A549 (cell line): ENCODE results near the gene PDCD2L. TPM values are rescaled to one million over a fixed set of nuclear protein-coding genes. Genes with fewer than 3 reads are reported as not detected.
A peak's percentile ranks its signal among the peaks of the same experiment; 100 is the strongest.

Source experiments
- ATAC-seq, 2 experiments: fragments of 200-7000 bp in 1 of 2; fragments of >200 bp in 1 of 2; cut with Nextera tagmentation in 1 of 2; cut with Tn5 transposase in 1 of 2; 3 replicates each; pipeline versions ENCODE4 v1.8.0 to v1.9.1; 2018 to 2020; ENCODE audit warnings: mild to moderate bottlenecking in 1 of 2, moderate library complexity in 1 of 2
- CTCF ChIA-PET: fragments of 300-600 bp; sonication (Branson Sonifier 250); formaldehyde crosslinking; extraction: SDS; loops from one replicate; lab custom pipeline; 2021; ENCODE audit warnings: antibody characterized with exemption, inconsistent platforms; lab: Yijun Ruan, JAX
- POLR2A ChIA-PET: fragments of 350-600 bp; formaldehyde crosslinking; extraction: SDS; loops from one replicate; lab custom pipeline; 2021; ENCODE audit warnings: antibody characterized with exemption, inconsistent platforms; lab: Yijun Ruan, JAX
- DNase-seq, 2 experiments: peaks; one replicate each; pipeline versions ENCODE4 v3.0.0 to v3.0.0-alpha.2; 2011 to 2016; ENCODE audit warnings: low read depth in 1 of 2, low spot score in 1 of 2
- FAIRE-seq: peaks from 2 replicates; lab custom pipeline; 2011; peaks lifted over from hg19 to GRCh38; lab: Jason Lieb, UNC
- H3K27ac ChIP-seq, 2 experiments: fragments of >200 bp; sonication (Bioruptor Twin); formaldehyde crosslinking; 3 replicates each; pipeline ENCODE4 v1.5.1; 2016 to 2017
- H3K4me1 ChIP-seq: fragments of >200 bp; sonication (Bioruptor Twin); formaldehyde crosslinking; 3 replicates; pipeline ENCODE4 v1.6.1; 2016
- H3K4me2 ChIP-seq: fragments of >200 bp; sonication (Bioruptor Twin); formaldehyde crosslinking; 3 replicates; pipeline ENCODE4 v1.6.1; 2016
- H3K4me3 ChIP-seq: fragments of >200 bp; sonication (Bioruptor Twin); formaldehyde crosslinking; 3 replicates; pipeline ENCODE4 v1.5.1; 2016
- H3K9me3 ChIP-seq: fragments of >200 bp; sonication (Bioruptor Twin); formaldehyde crosslinking; 3 replicates; pipeline ENCODE4 v1.6.1; 2016
- BCL3 ChIP-seq: fragments of >200 bp; sonication (Bioruptor Twin); formaldehyde crosslinking; IDR thresholded peaks from 3 replicates; pipeline ENCODE4 v1.6.1; 2016
- CEBPB ChIP-seq, 2 experiments: fragments of >200 bp in 1 of 2; sonication (Bioruptor Twin) in 1 of 2; formaldehyde crosslinking in 1 of 2; IDR thresholded peaks; 2 replicates each; pipeline ENCODE4 v1.6.1; 2012 to 2016
- CHD4 ChIP-seq: fragments of 200-600 bp; sonication (generic); IDR thresholded peaks from 2 replicates; pipeline ENCODE4 v1.6.1; 2016; ENCODE audit warnings: antibody characterized with exemption, mild to moderate bottlenecking, borderline replicate concordance
- E2F6 ChIP-seq: IDR thresholded peaks from 2 replicates; pipeline ENCODE4 v1.6.1; 2012; ENCODE audit warnings: low read depth, borderline replicate concordance
- EHF ChIP-seq: fragments of 250-450 bp; sonication (Bioruptor Pico); IDR thresholded peaks from 2 replicates; pipeline ENCODE4 v1.5.0; 2020; ENCODE audit warnings: mild to moderate bottlenecking
- EP300 ChIP-seq, 2 experiments: fragments of >200 bp; sonication (Bioruptor Twin); formaldehyde crosslinking; IDR thresholded peaks; 2 replicates in 1 of 2; 3 replicates in 1 of 2; pipeline ENCODE4 v1.6.1; 2016 to 2017
- ESRRA ChIP-seq: fragments of 150-350 bp; IDR thresholded peaks from 2 replicates; pipeline ENCODE4 v1.6.1; 2014; ENCODE audit warnings: mild to moderate bottlenecking, low read length, borderline replicate concordance
- FOSB ChIP-seq: fragments of 250-450 bp; sonication (Bioruptor Pico); IDR thresholded peaks from 2 replicates; pipeline ENCODE4 v1.5.0; 2020; ENCODE audit warnings: mild to moderate bottlenecking, moderate library complexity
- FOSL2 ChIP-seq, 2 experiments: fragments of 450-650 bp in 1 of 2; fragments of >200 bp in 1 of 2; sonication (Bioruptor Twin) in 1 of 2; formaldehyde crosslinking; IDR thresholded peaks; 2 replicates each; pipeline versions ENCODE4 v1.5.0 to v1.6.1; 2016 to 2020; ENCODE audit warnings: mild to moderate bottlenecking in 1 of 2, moderate library complexity in 1 of 2
- HES2 ChIP-seq: fragments of >200 bp; sonication (Bioruptor Twin); formaldehyde crosslinking; IDR thresholded peaks from 2 replicates; pipeline ENCODE4 v1.6.1; 2016
- HEYL ChIP-seq: fragments of 250-450 bp; sonication (Bioruptor Pico); IDR thresholded peaks from 2 replicates; pipeline ENCODE4 v1.8.0; 2021; ENCODE audit warnings: mild to moderate bottlenecking, moderate library complexity
- HOXB13 ChIP-seq: fragments of 250-450 bp; sonication (Bioruptor Pico); IDR thresholded peaks from 2 replicates; pipeline ENCODE4 v1.5.0; 2020; ENCODE audit warnings: low read depth, mild to moderate bottlenecking, moderate library complexity
- HOXB5 ChIP-seq: fragments of 250-450 bp; sonication (Bioruptor Pico); IDR thresholded peaks from 2 replicates; pipeline ENCODE4 v1.5.0; 2020; ENCODE audit warnings: mild to moderate bottlenecking, moderate library complexity
- JUN ChIP-seq, 2 experiments: fragments of >200 bp; sonication (Bioruptor Twin); formaldehyde crosslinking; IDR thresholded peaks; 2 replicates in 1 of 2; 3 replicates in 1 of 2; pipeline ENCODE4 v1.6.1; 2016 to 2017
- MAZ ChIP-seq: fragments of 150-350 bp; IDR thresholded peaks from 2 replicates; pipeline ENCODE4 v1.6.1; 2014; ENCODE audit warnings: antibody characterized with exemption, low read depth, low read length, borderline replicate concordance
- MYC ChIP-seq: IDR thresholded peaks from 2 replicates; pipeline ENCODE4 v1.6.1; 2012; ENCODE audit warnings: mild to moderate bottlenecking, inconsistent platforms, low read length, improper control_type of control experiment, borderline replicate concordance
- NFE2L2 ChIP-seq: fragments of 150-350 bp; conservative IDR thresholded peaks from 2 replicates; pipeline ENCODE4 v1.6.1; 2014; ENCODE audit warnings: low read length
- NPAS2 ChIP-seq: fragments of 250-450 bp; sonication (Bioruptor Pico); IDR thresholded peaks from 2 replicates; pipeline ENCODE4 v1.8.0; 2022; ENCODE audit warnings: mild to moderate bottlenecking, moderate library complexity, borderline replicate concordance
- NR3C1 ChIP-seq: fragments of >200 bp; sonication (Bioruptor Twin); formaldehyde crosslinking; IDR thresholded peaks from 3 replicates; pipeline ENCODE4 v1.6.1; 2017
- PBX3 ChIP-seq: IDR thresholded peaks from 2 replicates; pipeline ENCODE4 v1.6.1; 2012
- PHF8 ChIP-seq: fragments of 200-600 bp; sonication (generic); IDR thresholded peaks from 2 replicates; pipeline ENCODE4 v1.6.1; 2016; ENCODE audit warnings: low read depth, mild to moderate bottlenecking, antibody characterized with exemption, moderate library complexity, borderline replicate concordance
- POLR2A ChIP-seq: IDR thresholded peaks from 2 replicates; pipeline ENCODE4 v1.6.1; 2012; ENCODE audit warnings: mild to moderate bottlenecking, low read length
- POLR2AphosphoS2 ChIP-seq: conservative IDR thresholded peaks from 2 replicates; pipeline ENCODE4 v1.6.1; 2012; ENCODE audit warnings: low read length, improper control_type of control experiment, inconsistent platforms
- RFX5 ChIP-seq: fragments of 450-650 bp; IDR thresholded peaks from 2 replicates; pipeline ENCODE4 v1.7.1; 2014; ENCODE audit warnings: antibody characterized with exemption, mild to moderate bottlenecking, moderate library complexity
- SMC3 ChIP-seq: fragments of >200 bp; sonication (Bioruptor Twin); formaldehyde crosslinking; IDR thresholded peaks from 3 replicates; pipeline ENCODE4 v1.6.1; 2018; ENCODE audit warnings: inconsistent platforms
- TFCP2L1 ChIP-seq: fragments of 250-450 bp; sonication (Bioruptor Pico); IDR thresholded peaks from 2 replicates; pipeline ENCODE4 v1.5.0; 2021; ENCODE audit warnings: mild to moderate bottlenecking
- ZFP36 ChIP-seq: fragments of 450-650 bp; IDR thresholded peaks from 2 replicates; pipeline ENCODE4 v1.6.1; 2014; ENCODE audit warnings: borderline replicate concordance; ENCODE audit not compliant: partially characterized antibody
- WGBS: methylation state at CpG from one replicate; pipeline ENCODE4 v1.1.6; 2017; ENCODE audit errors: missing lambda C conversion rate; 5-methylcytosine and 5-hydroxymethylcytosine counted together
- polyA minus RNA-seq: library from RNA; depleted of rRNA, polyadenylated mRNA; stranded (reverse); fragments of >200 nt; gene quantifications from 2 replicates; pipeline ENCODE4 v1.2.3, GENCODE V29; 2011; rRNA and poly(A)+ RNA removed
- polyA plus RNA-seq, 4 experiments: library from polyadenylated mRNA; depleted of rRNA in 3 of 4; stranded (reverse); fragments of >200 nt; fragmentation: RNase III in 1 of 4; extraction: RNeasy Plus Mini Kit Qiagen cat#74134 plus additional on column Dnase treatment in 1 of 4; gene quantifications; 2 replicates in 3 of 4; 3 replicates in 1 of 4; pipeline ENCODE4 v1.2.3, GENCODE V29; 2011 to 2017
- TF ChIP-seq, protein P1 (sequence below): fragments of 200-600 bp; sonication (generic); IDR thresholded peaks from 2 replicates; pipeline ENCODE4 v1.6.1; 2016; ENCODE audit warnings: antibody characterized with exemption, mild to moderate bottlenecking, moderate library complexity
- TF ChIP-seq, protein P2 (sequence below): fragments of 450-650 bp; IDR thresholded peaks from 2 replicates; pipeline ENCODE4 v1.6.1; 2014; ENCODE audit warnings: antibody characterized with exemption
- TF ChIP-seq, protein P3 (sequence below): IDR thresholded peaks from 2 replicates; pipeline ENCODE4 v1.6.1; 2012

Gene PDCD2L
- polyA plus RNA-seq (2011; rRNA removed) (58.5 and 68.9 TPM in 2 replicates), polyA plus RNA-seq (2017; fragmentation: RNase III; extraction: RNeasy Plus Mini Kit Qiagen cat#74134 plus additional on column Dnase treatment) (28.2 to 32.7 TPM (median 31.5 TPM) in 3 replicates), polyA minus RNA-seq (43.5 and 50.5 TPM in 2 replicates)
- polyA plus RNA-seq (2012; cell fraction: cytosol; rRNA removed): 72.1 and 74.8 TPM in 2 replicates
- polyA plus RNA-seq (2012; cell fraction: nucleus; rRNA removed): 50.7 and 66.9 TPM in 2 replicates

DNA sequence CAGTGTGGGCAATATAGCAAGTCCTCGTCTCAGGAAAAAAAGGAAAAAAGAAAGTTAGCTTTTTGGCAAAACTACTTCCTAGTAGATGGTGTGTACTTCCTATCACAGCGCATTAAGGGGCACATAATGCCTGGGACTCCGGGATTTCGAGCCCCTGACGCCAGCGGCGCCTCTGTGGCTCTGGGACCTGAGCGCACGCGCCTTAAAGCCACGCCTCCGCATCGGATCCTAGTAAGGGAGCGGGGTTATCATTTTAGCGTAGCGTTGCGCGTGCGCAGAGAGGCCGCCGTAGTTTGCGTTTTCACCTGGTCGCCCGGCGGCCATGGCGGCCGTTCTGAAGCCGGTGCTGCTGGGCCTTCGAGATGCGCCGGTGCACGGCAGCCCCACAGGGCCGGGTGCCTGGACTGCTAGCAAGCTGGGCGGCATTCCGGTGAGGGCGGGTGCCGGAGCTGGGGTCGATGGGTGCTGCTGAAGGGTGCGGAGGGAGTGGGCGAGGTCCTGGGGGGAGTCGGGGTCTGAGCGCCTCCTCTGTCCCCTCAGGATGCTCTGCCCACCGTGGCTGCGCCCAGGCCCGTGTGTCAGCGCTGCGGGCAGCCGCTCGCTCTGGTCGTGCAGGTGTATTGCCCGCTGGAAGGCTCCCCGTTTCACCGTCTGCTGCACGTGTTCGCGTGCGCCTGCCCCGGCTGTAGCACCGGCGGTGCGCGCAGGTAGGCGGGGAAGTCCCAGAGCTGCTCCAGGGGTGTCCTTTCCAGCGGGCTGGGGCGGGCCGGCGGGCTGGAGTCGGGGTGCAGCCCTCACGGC, at the start of gene PDCD2L:
Gene PDCD2L (plus strand): TSS at position 291 of the 801 bp plus-strand sequence. CDS start 32 bp downstream, at position 323.
- H3K27ac ChIP-seq: peak within 1 kb of the TSS; percentile 86 to 91
- FAIRE-seq: peak; percentile 98
- no peaks in the 10 kb centered on the region for H3K9me3 ChIP-seq
- H3K4me1 ChIP-seq: peaks cover 17% of the 10 kb centered on the region; the same call in 2 of the 3 replicates
- peak; percentile 97 to 100 for DNase-seq
- H3K4me2 ChIP-seq: peak within 1 kb of the TSS; percentile 77
- WGBS: under 1% methylated on average over 69 of the region's 69 CpGs
- TF ChIP-seq NPAS2 (0 out of 2 replicates have a peak, but pooled peaks have one; percentile 10), PHF8 (peak; percentile 84), HOXB5 (CRISPR knock-in tag) (peak; percentile 60; the same call in 1 of the 2 replicates), ZFP36 (no peak), E2F6 (peak; percentile 96), ESRRA (no peak), CEBPB (IDR thresholded peaks at IDR 0.05) (no peak), BCL3 (peak; percentile 76; the same call in 1 of the 3 replicates), HES2 (no peak), HOXB13 (CRISPR knock-in tag) (0 out of 2 replicates have a peak, but pooled peaks have one; percentile 44), MAZ (no peak), EP300 (IDR thresholded peaks at IDR 0.05) (no peak), NFE2L2 (no peak), POLR2A (peak; percentile 96), EHF (CRISPR knock-in tag) (no peak), FOSL2 (IDR thresholded peaks at IDR 0.05) (no peak), FOSL2 (CRISPR knock-in tag; IDR thresholded peaks at IDR 0.05) (peak; percentile 11; the same call in 1 of the 2 replicates), RFX5 (no peak), NR3C1 (no peak), MYC (peak; percentile 66), POLR2AphosphoS2 (no peak), SMC3 (no peak), PBX3 (peak; percentile 83), HEYL (CRISPR knock-in tag) (no peak), JUN (IDR thresholded peaks at IDR 0.05) (peak; percentile 25 to 90; a peak in 4 of 5 replicates), CHD4 (no peak), TFCP2L1 (CRISPR knock-in tag) (0 out of 2 replicates have a peak, but pooled peaks have one; percentile 33), FOSB (CRISPR knock-in tag) (peak; percentile 18; the same call in 1 of the 2 replicates)
- TF ChIP-seq, protein P1, sequence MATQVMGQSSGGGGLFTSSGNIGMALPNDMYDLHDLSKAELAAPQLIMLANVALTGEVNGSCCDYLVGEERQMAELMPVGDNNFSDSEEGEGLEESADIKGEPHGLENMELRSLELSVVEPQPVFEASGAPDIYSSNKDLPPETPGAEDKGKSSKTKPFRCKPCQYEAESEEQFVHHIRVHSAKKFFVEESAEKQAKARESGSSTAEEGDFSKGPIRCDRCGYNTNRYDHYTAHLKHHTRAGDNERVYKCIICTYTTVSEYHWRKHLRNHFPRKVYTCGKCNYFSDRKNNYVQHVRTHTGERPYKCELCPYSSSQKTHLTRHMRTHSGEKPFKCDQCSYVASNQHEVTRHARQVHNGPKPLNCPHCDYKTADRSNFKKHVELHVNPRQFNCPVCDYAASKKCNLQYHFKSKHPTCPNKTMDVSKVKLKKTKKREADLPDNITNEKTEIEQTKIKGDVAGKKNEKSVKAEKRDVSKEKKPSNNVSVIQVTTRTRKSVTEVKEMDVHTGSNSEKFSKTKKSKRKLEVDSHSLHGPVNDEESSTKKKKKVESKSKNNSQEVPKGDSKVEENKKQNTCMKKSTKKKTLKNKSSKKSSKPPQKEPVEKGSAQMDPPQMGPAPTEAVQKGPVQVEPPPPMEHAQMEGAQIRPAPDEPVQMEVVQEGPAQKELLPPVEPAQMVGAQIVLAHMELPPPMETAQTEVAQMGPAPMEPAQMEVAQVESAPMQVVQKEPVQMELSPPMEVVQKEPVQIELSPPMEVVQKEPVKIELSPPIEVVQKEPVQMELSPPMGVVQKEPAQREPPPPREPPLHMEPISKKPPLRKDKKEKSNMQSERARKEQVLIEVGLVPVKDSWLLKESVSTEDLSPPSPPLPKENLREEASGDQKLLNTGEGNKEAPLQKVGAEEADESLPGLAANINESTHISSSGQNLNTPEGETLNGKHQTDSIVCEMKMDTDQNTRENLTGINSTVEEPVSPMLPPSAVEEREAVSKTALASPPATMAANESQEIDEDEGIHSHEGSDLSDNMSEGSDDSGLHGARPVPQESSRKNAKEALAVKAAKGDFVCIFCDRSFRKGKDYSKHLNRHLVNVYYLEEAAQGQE: no peak
- TF ChIP-seq, protein P2, sequence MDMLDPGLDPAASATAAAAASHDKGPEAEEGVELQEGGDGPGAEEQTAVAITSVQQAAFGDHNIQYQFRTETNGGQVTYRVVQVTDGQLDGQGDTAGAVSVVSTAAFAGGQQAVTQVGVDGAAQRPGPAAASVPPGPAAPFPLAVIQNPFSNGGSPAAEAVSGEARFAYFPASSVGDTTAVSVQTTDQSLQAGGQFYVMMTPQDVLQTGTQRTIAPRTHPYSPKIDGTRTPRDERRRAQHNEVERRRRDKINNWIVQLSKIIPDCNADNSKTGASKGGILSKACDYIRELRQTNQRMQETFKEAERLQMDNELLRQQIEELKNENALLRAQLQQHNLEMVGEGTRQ: peak; percentile 33; the same call in 1 of the 2 replicates
- TF ChIP-seq, protein P3, sequence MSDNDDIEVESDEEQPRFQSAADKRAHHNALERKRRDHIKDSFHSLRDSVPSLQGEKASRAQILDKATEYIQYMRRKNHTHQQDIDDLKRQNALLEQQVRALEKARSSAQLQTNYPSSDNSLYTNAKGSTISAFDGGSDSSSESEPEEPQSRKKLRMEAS: peak; percentile 95
- TF ChIP-seq, all 56 proteins: peak for 15
- H3K4me3 ChIP-seq: peak within 1 kb of the TSS; percentile 80
- peak; percentile 93 to 95 for ATAC-seq
- ChIA-PET POLR2A (interaction anchor here (0.7 to 0.9 kb wide), 3 partner anchors 17 to 26 kb away, joined by 3 to 4 read pairs (median 3); no protein-coding TSS in a partner anchor), CTCF (interaction anchor here (0.6 to 1.0 kb wide), 3 partner anchors 9 to 26 kb away, joined by 3 to 5 read pairs (median 3); no protein-coding TSS in a partner anchor)
